Esophagus muscularis mucosa (tissue), 4 donors: ENCODE data around the gene NAA80.

Source experiments
- EP300 ChIP-seq: sonication (generic); formaldehyde crosslinking; IDR thresholded peaks from one replicate; pipeline ENCODE4 v1.6.1; 2017; ENCODE audit warnings: antibody characterized with exemption
- POLR2A ChIP-seq: fragments of 450-650 bp; IDR thresholded peaks from one replicate; pipeline ENCODE4 v1.6.1; 2017; ENCODE audit warnings: antibody characterized with exemption, moderate library complexity, mild to moderate bottlenecking, low read depth
- POLR2AphosphoS5 ChIP-seq, 2 donors: sonication (generic); formaldehyde crosslinking; IDR thresholded peaks; one replicate each; pipeline ENCODE4 v1.6.1; 2017; ENCODE audit warnings: antibody characterized with exemption in 2 of 2
- TF ChIP-seq, protein P1 (sequence below), 3 experiments: fragments of 200-600 bp in 2 of 3; fragments of 450-650 bp in 1 of 3; sonication (generic) in 2 of 3; IDR thresholded peaks; one replicate each; pipeline ENCODE4 v1.5.1; 2017 to 2019; ENCODE audit warnings: antibody characterized with exemption in 3 of 3, mild to moderate bottlenecking in 2 of 3, moderate library complexity in 1 of 3

DNA sequence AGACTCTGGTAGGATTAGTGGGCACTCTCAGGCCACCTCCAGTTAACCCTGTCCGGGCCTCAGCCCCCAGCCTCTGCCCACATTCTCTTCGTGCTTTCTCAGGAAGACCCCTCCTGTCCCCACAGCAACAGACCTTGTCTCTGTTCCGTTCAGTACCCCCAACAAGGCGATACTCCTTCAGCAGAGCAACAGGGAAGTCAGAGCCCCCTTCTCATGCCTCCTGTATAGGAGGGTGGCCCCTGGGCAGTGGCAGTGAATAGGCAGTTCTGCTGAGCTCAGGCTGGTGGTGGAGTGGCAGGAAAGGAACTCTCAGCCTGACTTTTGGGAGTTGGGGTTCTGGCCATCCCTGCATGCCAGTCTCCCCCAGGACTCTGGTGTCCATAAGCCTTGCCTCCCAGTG lies 29.7 kb downstream of the NAA80 start:
- TF ChIP-seq, protein P1, sequence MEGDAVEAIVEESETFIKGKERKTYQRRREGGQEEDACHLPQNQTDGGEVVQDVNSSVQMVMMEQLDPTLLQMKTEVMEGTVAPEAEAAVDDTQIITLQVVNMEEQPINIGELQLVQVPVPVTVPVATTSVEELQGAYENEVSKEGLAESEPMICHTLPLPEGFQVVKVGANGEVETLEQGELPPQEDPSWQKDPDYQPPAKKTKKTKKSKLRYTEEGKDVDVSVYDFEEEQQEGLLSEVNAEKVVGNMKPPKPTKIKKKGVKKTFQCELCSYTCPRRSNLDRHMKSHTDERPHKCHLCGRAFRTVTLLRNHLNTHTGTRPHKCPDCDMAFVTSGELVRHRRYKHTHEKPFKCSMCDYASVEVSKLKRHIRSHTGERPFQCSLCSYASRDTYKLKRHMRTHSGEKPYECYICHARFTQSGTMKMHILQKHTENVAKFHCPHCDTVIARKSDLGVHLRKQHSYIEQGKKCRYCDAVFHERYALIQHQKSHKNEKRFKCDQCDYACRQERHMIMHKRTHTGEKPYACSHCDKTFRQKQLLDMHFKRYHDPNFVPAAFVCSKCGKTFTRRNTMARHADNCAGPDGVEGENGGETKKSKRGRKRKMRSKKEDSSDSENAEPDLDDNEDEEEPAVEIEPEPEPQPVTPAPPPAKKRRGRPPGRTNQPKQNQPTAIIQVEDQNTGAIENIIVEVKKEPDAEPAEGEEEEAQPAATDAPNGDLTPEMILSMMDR (IDR thresholded peaks at IDR 0.05) = no peak
- TF ChIP-seq POLR2A (no peak), POLR2AphosphoS5 (IDR thresholded peaks at IDR 0.05) (no peak), EP300 (no peak)
